ENCODE measurements around the gene CPNE7. TPM values are rescaled to one million over a fixed set of nuclear protein-coding genes. Genes with fewer than 3 reads are reported as not detected.

Gene CPNE7
- total and polyA plus RNA-seq, 2 of the 4 experiments (the other 2 are of a cell fraction), result 5.4 to 17.4 TPM

- Histone ChIP-seq H3K18ac (ENCODE audit: low read depth, low read length) (no peak overlapping the region), H3K56ac (ENCODE audit: extremely low read depth, insufficient read depth, low read length) (no peak overlapping the region), H2AK9ac (replicated peaks; ENCODE audit: low read depth, low read length, poor library complexity) (no peak overlapping the region), H2BK5ac (ENCODE audit: low read depth, low read length, poor library complexity, severe bottlenecking) (no peak overlapping the region), H4K8ac (ENCODE audit: low read depth in 2 of 2, low read length in 2 of 2) (no peak overlapping the region), H2BK120ac (ENCODE audit: low read depth, low read length) (no peak overlapping the region; the same call in 1 of the 2 replicates), H3K9ac (ENCODE audit: low read depth, low read length) (no peak overlapping the region), H4K20me1 (ENCODE audit: insufficient read depth, low read length) (peaks cover 3% of the 10 kb centered on the region; the same call in 1 of the 2 replicates), H3K4me3 (ENCODE audit: insufficient read depth, low read depth, low read length) (no peak overlapping the region), H3K79me1 (ENCODE audit: low read depth in 1 of 2, low read length in 2 of 2) (peaks cover 0 to 12% of the 10 kb centered on the region in 2 experiments; a peak in 1 of 4 replicates), H3K27ac (ENCODE audit: insufficient read depth, low read length) (no peak overlapping the region), H3K4me2 (ENCODE audit: low read depth, low read length) (no peak overlapping the region), H2AK5ac (ENCODE audit: low read depth, low read length) (peak overlapping the region; percentile 21; the same call in 1 of the 2 replicates), H2BK15ac (ENCODE audit: low read depth, low read length) (no peak overlapping the region), H3K23ac (ENCODE audit: low read depth, low read length) (no peak overlapping the region), H2BK20ac (ENCODE audit: low read depth, low read length) (no peak overlapping the region; the same call in 1 of the 2 replicates), H2AFZ (replicated peaks; ENCODE audit: low read length, poor library complexity) (peak overlapping the region; percentile 32), H3K14ac (replicated peaks; ENCODE audit: low read depth, low read length) (no peak overlapping the region), H3K4ac (ENCODE audit: low read depth, low read length) (no peak overlapping the region), H4K5ac (ENCODE audit: low read depth, low read length) (no peak overlapping the region), H3K4me1 (ENCODE audit: control insufficient read depth, insufficient read depth, low read length) (peaks cover 26% of the 10 kb centered on the region), H3K36me3 (ENCODE audit: control insufficient read depth, insufficient read depth, low read length) (peaks cover 6% of the 10 kb centered on the region; the same call in 1 of the 2 replicates), H3K27me3 (ENCODE audit: control insufficient read depth, insufficient read depth, low read length) (peaks cover 4% of the 10 kb centered on the region; the same call in 1 of the 2 replicates), H3K9me3 (ENCODE audit: control insufficient read depth, insufficient read depth, low read length) (no peaks in the 10 kb centered on the region), H3K9me1 (ENCODE audit: insufficient read depth, low read length) (peaks cover 20% of the 10 kb centered on the region), H4K91ac (ENCODE audit: insufficient read depth, low read depth, low read length) (no peak overlapping the region)
- 95% methylated on average over 18 of the region's 25 CpGs; no CpG with 5 or more reads in 1 of the 2 experiments for WGBS, 2 experiments (ENCODE audit: extremely low coverage in 2 of 2, insufficient read length in 1 of 2)
- no peak for TF ChIP-seq BHLHE40 (IDR thresholded peaks at IDR 0.05; ENCODE audit: low read depth, low read length)
- CTCF ChIA-PET, result no interaction called here
- dilution Hi-C loops (cut with HindIII; ENCODE audit: low sequenced_read_pairs, unreplicated experiment), result no loop called here
- intact Hi-C loops (cut with micrococcal nuclease), result no loop called here
- no TSS peak for BruUV-seq (replicated peaks)
- DNase-seq, result no peak
- no peak for ATAC-seq (ENCODE audit: low read depth)
- in situ Hi-C loops (cut with MboI; ENCODE audit: low sequenced_read_pairs), result no loop called here
- POLR2A ChIA-PET (ENCODE audit: unreplicated experiment), result no interaction called here
Observed at GRCh38 chr16:89577055-89577759, 1.6 kb downstream of the CPNE7 start.
